BE2C (cell line): ENCODE measurements around the gene DNAI1.
A peak's percentile ranks its signal among the peaks of the same experiment; 100 is the strongest.
"Not testable (repeated sequence)": the region's sequence is repeated elsewhere in the genome, so short reads cannot be mapped to it uniquely, and the experiment has no call there.

Source experiments
- DNase-seq: peaks from one replicate; pipeline ENCODE4 v3.0.0-alpha.2; 2020
- H3K27me3 ChIP-seq: fragments of 250-450 bp; sonication (Bioruptor Pico); 2 replicates; pipeline ENCODE4 v1.5.1; 2020; ENCODE audit warnings: mild to moderate bottlenecking
- H3K36me3 ChIP-seq: fragments of 250-450 bp; sonication (Bioruptor Pico); 2 replicates; pipeline ENCODE4 v1.5.1; 2020; ENCODE audit warnings: mild to moderate bottlenecking
- H3K4me1 ChIP-seq: fragments of 250-450 bp; sonication (Bioruptor Pico); 2 replicates; pipeline ENCODE4 v1.5.1; 2020
- H3K4me3 ChIP-seq: 2 replicates; pipeline ENCODE4 v1.5.1; 2011; ENCODE audit warnings: low read depth, low read length
- H3K9me3 ChIP-seq: fragments of 250-450 bp; sonication (Bioruptor Pico); 2 replicates; pipeline ENCODE4 v1.5.1; 2020
- CTCF ChIP-seq: IDR thresholded peaks from 2 replicates; pipeline ENCODE4 v1.5.1; 2012; ENCODE audit warnings: mild to moderate bottlenecking, low read depth, low read length

The DNAI1 gene

DNA sequence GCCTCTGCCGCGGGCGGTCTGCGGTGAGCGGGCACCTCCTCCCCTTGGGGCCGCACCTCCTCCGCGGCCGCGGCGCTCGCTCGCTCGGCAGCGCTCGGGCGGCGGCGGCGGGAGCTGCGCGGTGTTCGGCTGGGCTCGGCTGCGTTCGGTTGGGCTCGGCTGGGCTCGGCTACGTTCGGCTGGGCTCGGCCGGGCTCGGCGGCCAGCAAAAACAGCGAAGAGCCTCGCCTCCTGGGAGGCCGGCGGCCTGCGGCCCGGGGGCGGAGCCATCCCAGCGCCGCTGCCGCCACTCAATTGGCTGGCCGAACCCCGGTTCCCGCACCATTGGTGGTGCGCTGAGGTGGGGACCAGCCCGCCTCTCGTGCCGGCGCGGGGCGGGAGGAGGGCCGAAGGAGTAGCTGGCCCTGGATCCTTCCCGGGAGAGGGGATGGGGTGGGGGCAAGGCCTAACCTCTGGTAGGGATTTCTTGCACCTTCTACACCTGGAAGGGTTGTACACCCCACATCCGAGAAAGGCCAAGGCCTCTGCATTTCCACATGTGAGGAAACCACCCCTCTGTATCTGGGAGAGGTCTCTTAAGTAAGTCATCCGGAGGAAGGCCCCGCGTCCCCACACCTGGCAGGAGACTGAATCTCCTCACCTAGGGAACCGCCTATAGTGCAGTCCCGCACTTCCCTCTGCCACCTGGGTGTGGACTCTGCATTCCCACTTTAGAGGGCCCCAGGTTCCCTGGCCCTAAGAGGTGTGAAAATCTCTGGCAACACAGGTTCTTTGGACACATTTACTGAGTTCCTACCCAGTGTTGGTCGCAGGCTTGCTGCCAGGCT is 64.6 kb downstream of the DNAI1 start, which contains the start of gene ENHO:
TSS of gene ENHO (minus strand) at position 20 of the 827 bp plus-strand sequence. CDS start 1,295 bp downstream, outside the sequence.
- TF ChIP-seq CTCF = no peak
- Histone ChIP-seq H3K4me1 (no peaks in the 10 kb centered on the region; the same call in 1 of the 2 replicates), H3K27me3 (no peaks in the 10 kb centered on the region), H3K9me3 (no peaks in the 10 kb centered on the region), H3K36me3 (no peaks in the 10 kb centered on the region), H3K4me3 (peak within 1 kb of the TSS; percentile 56)
- peak; percentile 95 for DNase-seq

GRCh38 chr9:34524349-34524748 is 65.7 kb downstream of the DNAI1 start:
- no peaks in the 10 kb centered on the region; the same call in 1 of the 2 replicates for H3K4me1 ChIP-seq
- DNase-seq = no peak
- H3K4me3 ChIP-seq = no peak overlapping the region
- H3K27me3 ChIP-seq = no peaks in the 10 kb centered on the region
- H3K36me3 ChIP-seq = no peaks in the 10 kb centered on the region
- no peaks in the 10 kb centered on the region for H3K9me3 ChIP-seq
- TF ChIP-seq CTCF = no peak

DNA sequence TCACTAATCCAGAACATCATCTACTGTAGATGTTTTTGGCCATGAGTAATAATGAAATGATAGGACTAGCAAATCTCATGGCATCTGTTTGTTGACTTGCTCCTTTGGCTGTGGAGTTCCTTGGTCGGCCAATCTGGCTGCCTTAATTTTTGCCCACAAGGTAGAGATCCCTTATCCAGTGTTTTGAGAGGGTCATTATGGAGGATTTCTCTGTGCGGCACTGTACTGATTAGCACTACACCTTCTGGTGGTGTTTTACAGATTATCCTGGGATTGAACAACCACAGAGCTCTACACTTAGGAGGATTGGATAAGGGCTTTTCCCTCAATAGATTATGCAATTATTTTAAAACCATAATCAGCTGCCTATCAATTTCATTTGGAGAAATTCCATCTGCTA is 67.4 kb downstream of the DNAI1 start:
- TF ChIP-seq CTCF = no peak
- Histone ChIP-seq H3K9me3 (no peaks in the 10 kb centered on the region), H3K27me3 (no peaks in the 10 kb centered on the region), H3K4me3 (no peak overlapping the region), H3K4me1 (no peaks in the 10 kb centered on the region; the same call in 1 of the 2 replicates), H3K36me3 (no peaks in the 10 kb centered on the region)
- DNase-seq = no peak

DNA sequence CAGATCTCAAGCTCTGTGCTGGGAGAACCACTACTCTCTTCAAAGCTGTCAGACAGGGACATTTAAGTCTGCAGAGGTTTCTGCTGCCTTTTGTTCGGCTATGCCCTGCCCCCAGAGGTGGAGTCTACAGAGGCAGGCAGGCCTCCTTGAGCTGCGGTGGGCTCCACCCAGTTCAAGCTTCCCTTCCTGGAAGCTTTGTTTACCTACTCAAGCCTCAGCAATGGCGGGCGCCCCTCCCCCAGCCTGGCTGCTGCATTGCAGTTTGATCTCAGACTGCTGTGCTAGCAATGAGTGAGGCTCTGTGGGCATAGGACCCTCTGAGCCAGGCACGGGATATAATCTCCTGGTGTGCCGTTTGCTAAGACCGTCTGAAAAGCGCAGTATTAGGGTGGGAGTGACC is 73.4 kb downstream of the DNAI1 start:
- not testable (repeated sequence) for H3K4me3 ChIP-seq, H3K9me3 ChIP-seq, H3K36me3 ChIP-seq, H3K4me1 ChIP-seq, DNase-seq, H3K27me3 ChIP-seq

DNA sequence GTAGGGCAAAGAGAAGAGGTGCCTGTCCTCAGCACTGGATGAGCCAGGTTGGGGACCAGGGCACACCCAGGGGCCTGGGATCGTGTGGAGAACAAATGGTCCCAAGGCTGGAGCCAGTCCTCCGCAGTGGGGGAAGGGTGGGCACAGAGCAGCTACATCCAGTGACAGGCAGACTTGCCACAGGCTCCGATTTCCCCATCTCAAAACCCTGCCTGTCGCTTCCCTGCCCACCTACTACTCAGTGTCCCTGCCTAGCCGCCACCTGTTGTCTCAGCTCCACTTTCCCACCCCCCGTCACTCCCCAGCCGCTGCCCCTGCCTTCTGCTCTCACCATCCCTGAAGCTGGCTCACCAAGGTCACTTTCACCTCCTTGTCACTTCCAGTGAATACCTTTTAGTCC is 78.1 kb downstream of the DNAI1 start:
- Histone ChIP-seq H3K4me1 (peaks cover 6% of the 10 kb centered on the region), H3K36me3 (no peaks in the 10 kb centered on the region), H3K27me3 (no peaks in the 10 kb centered on the region), H3K9me3 (peaks cover 3% of the 10 kb centered on the region; the same call in 1 of the 2 replicates), H3K4me3 (no peak overlapping the region)
- no peak for TF ChIP-seq CTCF
- DNase-seq = no peak

DNA sequence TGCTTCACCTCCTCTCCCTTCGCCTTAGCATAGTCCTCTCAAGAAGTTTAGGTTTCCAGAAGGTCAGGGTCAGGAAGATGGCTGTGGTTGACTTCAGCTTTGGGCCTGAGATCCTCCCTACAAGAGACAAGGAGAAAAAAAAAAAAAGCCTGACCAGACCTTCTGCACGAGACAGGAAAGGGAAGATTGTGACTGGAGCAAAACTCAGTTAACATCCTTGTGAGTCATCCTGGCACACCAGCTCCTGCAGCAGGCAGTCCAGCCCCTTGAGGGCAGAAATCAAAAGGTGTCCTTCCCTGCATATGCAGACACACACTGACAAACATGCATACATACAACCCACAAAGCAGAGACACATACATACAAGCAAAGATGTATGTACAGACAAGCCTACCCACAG is 82.2 kb downstream of the DNAI1 start:
- Histone ChIP-seq H3K27me3 (no peaks in the 10 kb centered on the region), H3K4me1 (peaks cover 6% of the 10 kb centered on the region), H3K36me3 (no peaks in the 10 kb centered on the region), H3K4me3 (no peak overlapping the region), H3K9me3 (no peaks in the 10 kb centered on the region)
- DNase-seq = peak; percentile 61
- no peak for TF ChIP-seq CTCF
